Stomach (tissue), 9 donors: ENCODE results near the gene ACE. TPM values are rescaled to one million over a fixed set of nuclear protein-coding genes. Genes with fewer than 3 reads are reported as not detected.
"Not testable (repeated sequence)": the region's sequence is repeated elsewhere in the genome, so short reads cannot be mapped to it uniquely, and the experiment has no call there.

Experiments
- DNase-seq, 2 donors: peaks; one replicate each; pipeline versions ENCODE4 v3.0.0 to v3.0.0-alpha.2; 2013 to 2019
- H3K27ac ChIP-seq, 5 donors: fragments of 200-600 bp in 4 of 5; sonication (generic) in 4 of 5; one replicate each; pipeline ENCODE4 v1.5.1; 2013 to 2019; ENCODE audit warnings: mild to moderate bottlenecking in 1 of 5, moderate library complexity in 1 of 5
- H3K27me3 ChIP-seq, 3 donors: fragments of 200-600 bp; sonication (generic); one replicate each; pipeline ENCODE4 v1.5.1; 2017 to 2019; ENCODE audit warnings: mixed run types in 1 of 3
- H3K36me3 ChIP-seq, 4 donors: fragments of 200-600 bp; sonication (generic); 1 replicate in 3 of 4; 2 replicates in 1 of 4; pipeline ENCODE4 v1.5.1; 2016 to 2019
- H3K4me1 ChIP-seq, 4 donors: fragments of 200-600 bp; sonication (generic); one replicate each; pipeline ENCODE4 v1.5.1; 2016 to 2019
- H3K4me3 ChIP-seq, 4 donors: fragments of 200-600 bp; sonication (generic) in 3 of 4; one replicate each; pipeline ENCODE4 v1.5.1; 2016 to 2019; ENCODE audit warnings: mild to moderate bottlenecking in 1 of 4
- H3K9me3 ChIP-seq, 4 donors: fragments of 200-600 bp; sonication (generic); one replicate each; pipeline ENCODE4 v1.5.1; 2016 to 2019
- EP300 ChIP-seq: sonication (generic); formaldehyde crosslinking; IDR thresholded peaks from one replicate; pipeline ENCODE4 v1.6.1; 2017; ENCODE audit warnings: antibody characterized with exemption
- POLR2A ChIP-seq, 4 donors: fragments of 450-650 bp; IDR thresholded peaks; one replicate each; pipeline ENCODE4 v1.6.1; 2016; ENCODE audit warnings: antibody characterized with exemption in 4 of 4, control low read depth in 2 of 4, mild to moderate bottlenecking in 1 of 4, moderate library complexity in 1 of 4
- POLR2AphosphoS5 ChIP-seq, 3 donors: sonication (generic); formaldehyde crosslinking; IDR thresholded peaks; one replicate each; pipeline ENCODE4 v1.6.1; 2016; ENCODE audit warnings: antibody characterized with exemption in 3 of 3
- WGBS, 5 donors: extraction: QIAGEN DNeasy Blood & Tissue Kit in 3 of 5; methylation state at CpG; one replicate each; pipeline versions ENCODE4 v1.1.5 to v1.1.7; 2013 to 2018; 5-methylcytosine and 5-hydroxymethylcytosine counted together
- intact Hi-C: fragments of 100-400 bp; cut with DNase I; formaldehyde crosslinking; loops from one replicate; pipeline ENCODE4 v1.15.1; 2023; ENCODE audit warnings: low total_unique reads
- polyA plus RNA-seq, 3 donors: library from polyadenylated mRNA; stranded (reverse); fragments of 200-250 nt; gene quantifications; one replicate each; pipeline ENCODE4 v1.2.3, GENCODE V29; 2013
- total RNA-seq, 5 donors: library from RNA; depleted of rRNA; stranded (reverse); fragments of >200 nt; gene quantifications; one replicate each; pipeline versions ENCODE4 v1.1.0 to v1.2.3, GENCODE V29; 2014 to 2016
- TF ChIP-seq, protein P1 (sequence below), 7 experiments: fragments of 450-650 bp in 4 of 7; fragments of 200-600 bp in 3 of 7; sonication (generic) in 3 of 7; IDR thresholded peaks; one replicate each; pipeline ENCODE4 v1.5.1; 2016 to 2019; ENCODE audit warnings: antibody characterized with exemption in 7 of 7, control low read depth in 2 of 7, mild to moderate bottlenecking in 1 of 7
- donor health status: healthy with polysubstance abuse.
- donor health status: Bipolar disorder and iron deficiency.
- donor health status: healthy.

Gene ACE
- total and polyA plus RNA-seq, 8 donors, result 1.3 to 232 (median 4.4) TPM

DNA sequence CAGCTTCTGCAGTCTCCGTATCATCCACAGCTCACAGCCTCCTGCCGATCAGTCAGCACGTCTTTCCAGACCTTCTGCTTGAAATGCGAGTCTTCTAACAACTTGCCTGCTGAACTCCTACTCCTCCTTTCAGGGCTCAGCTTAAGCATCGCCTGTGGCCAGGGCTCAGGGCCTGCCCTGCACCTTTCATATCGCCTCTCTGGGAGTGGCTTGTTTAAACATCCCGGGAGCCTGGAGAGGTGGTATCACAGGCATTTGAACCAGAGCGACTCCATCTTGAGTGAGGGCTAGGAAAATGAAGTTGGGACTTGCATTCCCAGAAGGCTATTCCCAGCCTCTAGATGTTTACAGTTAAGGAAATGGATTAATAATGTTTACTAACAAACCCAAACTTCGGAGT lies 16.8 kb upstream of the ACE start:
- DNase-seq, result peak in 1 of 2 donors; percentile 25
- H3K9me3 ChIP-seq, result no peaks in the 10 kb centered on the region
- H3K27me3 ChIP-seq, result no peaks in the 10 kb centered on the region
- peaks cover 6 to 12% (median 9%) of the 10 kb centered on the region in 4 donors for H3K4me1 ChIP-seq
- H3K27ac ChIP-seq, result peak overlapping the region in 2 of 5 donors; percentile 30 to 67
- 28 to 44% (median 31%) methylated on average over 9 of the region's 9 CpGs for WGBS, 5 donors
- TF ChIP-seq, protein P1, sequence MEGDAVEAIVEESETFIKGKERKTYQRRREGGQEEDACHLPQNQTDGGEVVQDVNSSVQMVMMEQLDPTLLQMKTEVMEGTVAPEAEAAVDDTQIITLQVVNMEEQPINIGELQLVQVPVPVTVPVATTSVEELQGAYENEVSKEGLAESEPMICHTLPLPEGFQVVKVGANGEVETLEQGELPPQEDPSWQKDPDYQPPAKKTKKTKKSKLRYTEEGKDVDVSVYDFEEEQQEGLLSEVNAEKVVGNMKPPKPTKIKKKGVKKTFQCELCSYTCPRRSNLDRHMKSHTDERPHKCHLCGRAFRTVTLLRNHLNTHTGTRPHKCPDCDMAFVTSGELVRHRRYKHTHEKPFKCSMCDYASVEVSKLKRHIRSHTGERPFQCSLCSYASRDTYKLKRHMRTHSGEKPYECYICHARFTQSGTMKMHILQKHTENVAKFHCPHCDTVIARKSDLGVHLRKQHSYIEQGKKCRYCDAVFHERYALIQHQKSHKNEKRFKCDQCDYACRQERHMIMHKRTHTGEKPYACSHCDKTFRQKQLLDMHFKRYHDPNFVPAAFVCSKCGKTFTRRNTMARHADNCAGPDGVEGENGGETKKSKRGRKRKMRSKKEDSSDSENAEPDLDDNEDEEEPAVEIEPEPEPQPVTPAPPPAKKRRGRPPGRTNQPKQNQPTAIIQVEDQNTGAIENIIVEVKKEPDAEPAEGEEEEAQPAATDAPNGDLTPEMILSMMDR (IDR thresholded peaks at IDR 0.05), result no peak
- TF ChIP-seq POLR2AphosphoS5 (IDR thresholded peaks at IDR 0.05), result no peak
- TF ChIP-seq POLR2A (IDR thresholded peaks at IDR 0.05), result no peak
- no peak for TF ChIP-seq EP300
- H3K36me3 ChIP-seq, result no peaks in the 10 kb centered on the region
- intact Hi-C loops, result no loop called here
- no peak overlapping the region for H3K4me3 ChIP-seq

DNA sequence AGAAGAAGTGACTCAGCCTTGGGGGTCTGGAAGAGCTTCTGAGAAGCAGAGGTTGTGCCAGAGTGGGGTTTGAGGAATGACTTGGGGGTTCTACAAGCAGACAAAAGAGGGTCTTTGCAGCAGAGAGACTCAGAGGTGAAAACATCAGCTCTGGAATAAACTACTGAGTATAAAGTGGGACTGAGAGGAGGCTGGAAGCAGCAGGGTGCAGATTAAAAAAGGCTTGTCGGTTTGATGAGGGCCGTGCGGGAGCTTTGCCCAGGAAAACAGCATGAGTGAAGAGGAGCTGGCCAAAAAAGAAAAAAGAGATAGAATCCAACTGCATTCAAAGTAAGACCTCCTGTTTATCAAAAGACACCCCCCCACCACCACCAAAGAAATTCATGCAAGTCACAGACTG lies 13.1 kb upstream of the ACE start:
- no peak overlapping the region for H3K4me3 ChIP-seq
- H3K27me3 ChIP-seq, result peaks cover 0 to 6% (median 0%) of the 10 kb centered on the region in 3 donors
- 48 to 85% (median 58%) methylated on average over 3 of the region's 3 CpGs for WGBS, 5 donors
- peaks cover 5 to 7% (median 6%) of the 10 kb centered on the region in 4 donors for H3K4me1 ChIP-seq
- no peaks in the 10 kb centered on the region for H3K36me3 ChIP-seq
- H3K27ac ChIP-seq, result no peak overlapping the region
- H3K9me3 ChIP-seq, result no peaks in the 10 kb centered on the region
- no peak for TF ChIP-seq POLR2A (IDR thresholded peaks at IDR 0.05)
- TF ChIP-seq, protein P1 (IDR thresholded peaks at IDR 0.05), result no peak
- TF ChIP-seq POLR2AphosphoS5 (IDR thresholded peaks at IDR 0.05), result no peak
- no peak for TF ChIP-seq EP300
- intact Hi-C loops, result no loop called here
- no peak for DNase-seq

DNA sequence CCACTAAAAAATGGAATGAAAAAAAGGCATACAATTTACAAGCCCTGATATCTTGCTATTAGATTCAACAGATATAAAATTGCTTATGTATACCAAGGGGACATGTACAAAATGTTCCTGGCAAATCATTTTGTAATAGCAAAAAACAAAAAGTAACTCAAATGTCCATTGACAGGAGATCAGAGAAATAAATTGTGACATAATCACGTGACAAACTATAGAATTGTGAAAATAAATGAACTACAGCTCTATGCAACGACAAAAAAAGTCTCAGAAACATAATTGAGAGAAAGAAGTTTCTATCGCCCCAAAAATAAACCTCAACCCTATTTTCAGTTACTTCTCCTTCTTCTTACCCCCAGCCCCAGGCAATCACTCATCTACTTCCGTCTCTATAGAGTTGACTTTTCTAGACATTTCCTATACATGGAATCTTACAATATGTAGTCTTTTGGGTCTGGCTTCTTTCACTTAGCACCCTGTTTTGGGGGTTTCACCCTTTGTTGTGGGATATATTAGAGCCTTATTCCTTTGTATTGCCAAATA lies 12.1 kb upstream of the ACE start:
- Histone ChIP-seq H3K27me3 (peaks cover 0 to 6% (median 0%) of the 10 kb centered on the region in 3 donors), H3K36me3 (no peaks in the 10 kb centered on the region), H3K4me1 (peaks cover 4 to 7% (median 6%) of the 10 kb centered on the region in 4 donors), H3K9me3 (no peaks in the 10 kb centered on the region), H3K4me3 (no peak overlapping the region), H3K27ac (no peak overlapping the region)
- WGBS, 5 donors, result 70 to 86% (median 83%) methylated on average over 4 of the region's 4 CpGs
- intact Hi-C loops, result no loop called here
- TF ChIP-seq, protein P1 (IDR thresholded peaks at IDR 0.05), result no peak
- TF ChIP-seq EP300 (no peak), POLR2A (IDR thresholded peaks at IDR 0.05) (no peak), POLR2AphosphoS5 (IDR thresholded peaks at IDR 0.05) (no peak)
- DNase-seq, result no peak

DNA sequence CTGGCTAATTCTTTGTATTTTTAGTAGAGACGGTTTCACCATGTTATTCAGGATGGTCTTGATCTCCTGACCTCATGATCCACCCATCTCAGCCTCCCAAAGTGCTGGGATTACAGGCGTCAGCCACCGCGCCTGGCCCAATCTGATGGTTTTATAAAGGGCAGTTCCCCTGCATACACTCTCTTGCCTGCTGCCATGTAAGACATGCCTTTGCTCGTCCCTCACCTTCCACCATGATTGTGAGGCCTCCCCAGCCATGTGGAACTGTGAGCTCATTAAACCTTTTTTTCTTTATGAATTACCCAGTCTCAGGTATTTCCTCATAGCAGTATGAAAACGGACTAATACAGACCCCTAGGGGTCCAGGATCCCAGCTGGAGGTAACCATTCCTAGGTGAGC lies 8.8 kb upstream of the ACE start:
- H3K27ac ChIP-seq, H3K9me3 ChIP-seq, intact Hi-C loops, H3K27me3 ChIP-seq, DNase-seq, H3K4me1 ChIP-seq, H3K36me3 ChIP-seq, H3K4me3 ChIP-seq: not testable (repeated sequence)
- WGBS, 5 donors, result 76 to 95% (median 90%) methylated on average over 6 of the region's 6 CpGs

DNA sequence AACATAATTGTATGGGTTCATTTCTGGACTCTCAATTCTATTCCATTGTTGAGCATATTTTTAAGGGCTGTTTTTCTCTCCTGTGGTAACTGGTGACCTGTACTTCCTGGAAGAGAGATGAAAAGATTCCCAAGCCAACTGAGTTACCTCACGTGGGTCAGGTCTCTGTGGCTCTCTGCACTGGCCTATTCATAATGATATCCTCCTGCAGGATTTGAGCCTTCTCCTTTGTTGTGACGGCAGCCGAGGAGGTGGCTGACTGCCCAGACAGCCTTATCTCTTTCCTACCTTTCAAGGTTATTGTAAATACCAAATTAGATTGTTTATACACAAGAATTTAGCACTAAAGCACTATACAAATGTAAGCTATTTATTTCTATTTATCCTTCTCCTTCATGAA lies 2.7 kb upstream of the ACE start:
- Histone ChIP-seq H3K36me3 (no peaks in the 10 kb centered on the region), H3K9me3 (no peaks in the 10 kb centered on the region), H3K4me3 (no peak overlapping the region), H3K4me1 (peaks cover 28 to 52% (median 45%) of the 10 kb centered on the region in 4 donors), H3K27ac (peak overlapping the region in 4 of 5 donors; percentile 33 to 63 (median 50)), H3K27me3 (peaks cover 0 to 37% (median 20%) of the 10 kb centered on the region in 3 donors)
- no peak for TF ChIP-seq EP300
- peak in 2 of 3 donors; percentile 29 to 68 for TF ChIP-seq POLR2AphosphoS5 (IDR thresholded peaks at IDR 0.05)
- peak; percentile 61 to 83 for DNase-seq
- 7 to 29% (median 17%) methylated on average over 3 of the region's 3 CpGs for WGBS, 5 donors
- intact Hi-C loops, result no loop called here
